ENCODE measurements around the gene SLC2A4. TPM values are rescaled to one million over a fixed set of nuclear protein-coding genes. Genes with fewer than 3 reads are reported as not detected.

SLC2A4 gene
- total RNA-seq, 1 donor from 2014 or later: 0.38 TPM

- DNase-seq (ENCODE audit: low read depth): no peak
- TF ChIP-seq CTCF (IDR thresholded peaks at IDR 0.05; ENCODE audit: insufficient read depth, low read length, poor library complexity, severe bottlenecking): no peak
- Histone ChIP-seq H3K36me3 (ENCODE audit: control insufficient read depth, insufficient read depth, low read length) (no peaks in the 10 kb centered on the region), H3K27me3 (ENCODE audit: control insufficient read depth, insufficient read depth, low read length) (peaks cover 59% of the 10 kb centered on the region), H3K4me3 (ENCODE audit: low read depth, low read length) (no peak overlapping the region)
Measured at GRCh38 chr17:7293159-7293558, 11.6 kb downstream of the SLC2A4 start.

- Histone ChIP-seq H3K4me3 (ENCODE audit: low read depth, low read length) (no peak overlapping the region), H3K36me3 (ENCODE audit: control insufficient read depth, insufficient read depth, low read length) (no peaks in the 10 kb centered on the region), H3K27me3 (ENCODE audit: control insufficient read depth, insufficient read depth, low read length) (peaks cover 54% of the 10 kb centered on the region)
- TF ChIP-seq CTCF (IDR thresholded peaks at IDR 0.05; ENCODE audit: insufficient read depth, low read length, poor library complexity, severe bottlenecking): no peak
- no peak for DNase-seq (ENCODE audit: low read depth)
Measured at GRCh38 chr17:7293816-7294613, 12.5 kb downstream of the SLC2A4 start.

GRCh38 chr17:7294614-7295153 lies 13.2 kb downstream of the SLC2A4 start, which contains the start of gene YBX2:
Gene YBX2 (minus strand): TSS chr17:7294639. CDS start chr17:7294500, 139 bp downstream.
- H3K36me3 ChIP-seq (ENCODE audit: control insufficient read depth, insufficient read depth, low read length): no peaks in the 10 kb centered on the region
- peaks cover 49% of the 10 kb centered on the region for H3K27me3 ChIP-seq (ENCODE audit: control insufficient read depth, insufficient read depth, low read length)
- H3K4me3 ChIP-seq (ENCODE audit: low read depth, low read length): peak within 1 kb of the TSS; percentile 22
- no peak for TF ChIP-seq CTCF (IDR thresholded peaks at IDR 0.05; ENCODE audit: insufficient read depth, low read length, poor library complexity, severe bottlenecking)
- DNase-seq (ENCODE audit: low read depth): no peak

- Histone ChIP-seq H3K36me3 (ENCODE audit: control insufficient read depth, insufficient read depth, low read length) (no peaks in the 10 kb centered on the region), H3K4me3 (ENCODE audit: low read depth, low read length) (no peak overlapping the region), H3K27me3 (ENCODE audit: control insufficient read depth, insufficient read depth, low read length) (peaks cover 45% of the 10 kb centered on the region)
- TF ChIP-seq CTCF (IDR thresholded peaks at IDR 0.05; ENCODE audit: insufficient read depth, low read length, poor library complexity, severe bottlenecking): peak; percentile 18
- no peak for DNase-seq (ENCODE audit: low read depth)
Measured at GRCh38 chr17:7295230-7296180, 14.0 kb downstream of the SLC2A4 start.

GRCh38 chr17:7296189-7296861 lies 14.8 kb downstream of the SLC2A4 start:
- Histone ChIP-seq H3K27me3 (ENCODE audit: control insufficient read depth, insufficient read depth, low read length) (peaks cover 38% of the 10 kb centered on the region), H3K36me3 (ENCODE audit: control insufficient read depth, insufficient read depth, low read length) (no peaks in the 10 kb centered on the region), H3K4me3 (ENCODE audit: low read depth, low read length) (no peak overlapping the region)
- DNase-seq (ENCODE audit: low read depth): no peak
- peak; percentile 70 for TF ChIP-seq CTCF (IDR thresholded peaks at IDR 0.05; ENCODE audit: insufficient read depth, low read length, poor library complexity, severe bottlenecking)

All from kidney epithelial cell (primary cell).